MM.1S (cell line): ENCODE results near the gene EIF2AK3.

Experiments
- DNase-seq: peaks from one replicate; pipeline ENCODE4 v3.0.0-alpha.2; 2015
- H2AFZ ChIP-seq: fragments of 300-600 bp; sonication (generic); 2 replicates; pipeline ENCODE4 v1.6.0; 2016; ENCODE audit warnings: antibody characterized with exemption, low read length
- H3F3A ChIP-seq: fragments of 300-600 bp; sonication (generic); 2 replicates; pipeline ENCODE4 v1.6.1; 2016; ENCODE audit warnings: mild to moderate bottlenecking, antibody characterized with exemption, low read length, moderate library complexity, mixed read lengths; ENCODE audit not compliant: insufficient read depth
- H3K27ac ChIP-seq: fragments of 300-600 bp; sonication (generic); 2 replicates; pipeline ENCODE4 v1.5.1; 2016; ENCODE audit warnings: mild to moderate bottlenecking, low read length
- H3K27me3 ChIP-seq: fragments of 300-600 bp; sonication (generic); replicated peaks from 2 replicates; pipeline ENCODE4 v1.6.0; 2016; ENCODE audit warnings: low read length; ENCODE audit not compliant: insufficient read depth
- H3K36me3 ChIP-seq: fragments of 300-600 bp; sonication (generic); replicated peaks from 2 replicates; pipeline ENCODE4 v1.6.1; 2016; ENCODE audit warnings: mild to moderate bottlenecking, low read length, mixed read lengths; ENCODE audit not compliant: insufficient read depth
- H3K4me1 ChIP-seq: fragments of 300-600 bp; sonication (generic); 2 replicates; pipeline ENCODE4 v1.6.1; 2016; ENCODE audit warnings: low read length, mixed read lengths
- H3K4me2 ChIP-seq: fragments of 300-600 bp; sonication (generic); 2 replicates; pipeline ENCODE4 v1.6.0; 2016; ENCODE audit warnings: low read depth, low read length
- H3K4me3 ChIP-seq: fragments of 300-600 bp; sonication (generic); 2 replicates; pipeline ENCODE4 v1.5.1; 2016; ENCODE audit warnings: low read length, mixed read lengths
- H3K79me2 ChIP-seq: fragments of 300-600 bp; sonication (generic); 2 replicates; pipeline ENCODE4 v1.6.1; 2016; ENCODE audit warnings: mixed run types, low read length, mixed read lengths
- H3K9ac ChIP-seq: fragments of 300-600 bp; sonication (generic); 2 replicates; pipeline ENCODE4 v1.6.1; 2016; ENCODE audit warnings: low read length, mixed read lengths
- H3K9me2 ChIP-seq: fragments of 300-600 bp; sonication (generic); replicated peaks from 2 replicates; pipeline ENCODE4 v1.6.1; 2016; ENCODE audit warnings: mild to moderate bottlenecking, low read length, mixed read lengths; ENCODE audit not compliant: insufficient read depth
- H3K9me3 ChIP-seq: fragments of 300-600 bp; sonication (generic); replicated peaks from 2 replicates; pipeline ENCODE4 v1.6.1; 2016; ENCODE audit warnings: mild to moderate bottlenecking, low read length, mixed read lengths; ENCODE audit not compliant: insufficient read depth
- H4K20me1 ChIP-seq: fragments of 300-600 bp; sonication (generic); 2 replicates; pipeline ENCODE4 v1.6.1; 2016; ENCODE audit warnings: mild to moderate bottlenecking, low read length, moderate library complexity, mixed read lengths; ENCODE audit not compliant: insufficient read depth
- EZH2 ChIP-seq: fragments of 300-600 bp; sonication (generic); optimal IDR thresholded peaks from 2 replicates; pipeline ENCODE3; 2017; ENCODE audit warnings: low read depth, mild to moderate bottlenecking, antibody characterized with exemption, low read length, mixed read lengths
- EZH2phosphoT487 ChIP-seq: fragments of 300-600 bp; sonication (generic); IDR thresholded peaks from 2 replicates; pipeline ENCODE4 v1.6.1; 2018; ENCODE audit warnings: antibody characterized with exemption, low read length
- TF ChIP-seq, protein P1 (sequence below): fragments of 300-600 bp; sonication (generic); IDR thresholded peaks from 2 replicates; pipeline ENCODE4 v1.5.1; 2016; ENCODE audit warnings: antibody characterized with exemption, low read length, mixed read lengths

The EIF2AK3 gene

DNA sequence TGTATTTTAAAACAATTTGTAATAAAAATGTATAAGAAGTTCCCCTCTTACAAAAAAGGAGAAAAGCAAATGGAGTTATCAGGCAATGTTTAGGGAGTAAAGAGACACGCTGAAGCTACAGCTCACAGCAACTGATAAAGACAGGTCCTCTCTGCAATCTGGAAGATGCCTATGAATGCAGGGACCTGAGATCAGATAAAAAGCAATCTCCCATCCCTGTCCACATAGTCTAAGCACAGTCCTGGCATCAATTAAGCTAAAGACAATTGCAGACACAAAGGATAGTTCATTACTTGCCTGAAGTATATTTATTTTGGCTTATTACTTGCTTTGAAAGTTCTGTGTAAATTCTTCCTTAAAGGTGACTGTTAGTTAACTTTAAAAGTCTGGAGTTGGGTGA, 5.0 kb downstream of the EIF2AK3 start:
- Histone ChIP-seq H3K9me2 (no peaks in the 10 kb centered on the region), H3K9me3 (no peaks in the 10 kb centered on the region), H3K36me3 (no peaks in the 10 kb centered on the region), H3K4me3 (peak overlapping the region; percentile 58; the same call in 1 of the 2 replicates), H3K79me2 (peaks cover 99% of the 10 kb centered on the region), H3K27ac (no peak overlapping the region; the same call in 1 of the 2 replicates), H2AFZ (no peak overlapping the region), H3K4me1 (peaks cover 49% of the 10 kb centered on the region), H4K20me1 (no peaks in the 10 kb centered on the region), H3K9ac (no peak overlapping the region; the same call in 1 of the 2 replicates), H3K4me2 (peak overlapping the region; percentile 68), H3F3A (peaks cover 59% of the 10 kb centered on the region), H3K27me3 (no peaks in the 10 kb centered on the region)
- no peak for DNase-seq
- TF ChIP-seq, protein P1, sequence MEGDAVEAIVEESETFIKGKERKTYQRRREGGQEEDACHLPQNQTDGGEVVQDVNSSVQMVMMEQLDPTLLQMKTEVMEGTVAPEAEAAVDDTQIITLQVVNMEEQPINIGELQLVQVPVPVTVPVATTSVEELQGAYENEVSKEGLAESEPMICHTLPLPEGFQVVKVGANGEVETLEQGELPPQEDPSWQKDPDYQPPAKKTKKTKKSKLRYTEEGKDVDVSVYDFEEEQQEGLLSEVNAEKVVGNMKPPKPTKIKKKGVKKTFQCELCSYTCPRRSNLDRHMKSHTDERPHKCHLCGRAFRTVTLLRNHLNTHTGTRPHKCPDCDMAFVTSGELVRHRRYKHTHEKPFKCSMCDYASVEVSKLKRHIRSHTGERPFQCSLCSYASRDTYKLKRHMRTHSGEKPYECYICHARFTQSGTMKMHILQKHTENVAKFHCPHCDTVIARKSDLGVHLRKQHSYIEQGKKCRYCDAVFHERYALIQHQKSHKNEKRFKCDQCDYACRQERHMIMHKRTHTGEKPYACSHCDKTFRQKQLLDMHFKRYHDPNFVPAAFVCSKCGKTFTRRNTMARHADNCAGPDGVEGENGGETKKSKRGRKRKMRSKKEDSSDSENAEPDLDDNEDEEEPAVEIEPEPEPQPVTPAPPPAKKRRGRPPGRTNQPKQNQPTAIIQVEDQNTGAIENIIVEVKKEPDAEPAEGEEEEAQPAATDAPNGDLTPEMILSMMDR = no peak
- no peak for TF ChIP-seq EZH2phosphoT487
- TF ChIP-seq EZH2 = no peak

DNA sequence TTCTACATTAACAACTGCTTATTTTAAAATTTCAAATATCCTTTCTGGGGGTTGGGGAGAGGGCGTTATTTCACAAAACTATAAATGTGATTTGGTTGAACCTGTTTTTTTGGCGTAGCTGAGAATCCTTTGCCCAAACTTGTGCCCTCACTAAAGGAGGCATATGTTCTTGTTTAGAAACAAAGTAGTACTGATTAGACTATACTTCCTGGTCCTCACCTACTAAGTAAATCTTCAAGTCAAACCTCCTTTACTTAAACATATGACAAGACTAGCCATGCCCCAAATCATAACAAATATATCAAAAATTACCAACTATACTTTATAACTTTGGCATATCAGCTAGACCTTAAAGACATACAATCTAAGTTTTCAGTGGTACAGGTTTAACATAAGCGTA, 5.8 kb downstream of the EIF2AK3 start:
- TF ChIP-seq EZH2phosphoT487 (no peak), EZH2 (no peak)
- TF ChIP-seq, protein P1 = no peak

DNA sequence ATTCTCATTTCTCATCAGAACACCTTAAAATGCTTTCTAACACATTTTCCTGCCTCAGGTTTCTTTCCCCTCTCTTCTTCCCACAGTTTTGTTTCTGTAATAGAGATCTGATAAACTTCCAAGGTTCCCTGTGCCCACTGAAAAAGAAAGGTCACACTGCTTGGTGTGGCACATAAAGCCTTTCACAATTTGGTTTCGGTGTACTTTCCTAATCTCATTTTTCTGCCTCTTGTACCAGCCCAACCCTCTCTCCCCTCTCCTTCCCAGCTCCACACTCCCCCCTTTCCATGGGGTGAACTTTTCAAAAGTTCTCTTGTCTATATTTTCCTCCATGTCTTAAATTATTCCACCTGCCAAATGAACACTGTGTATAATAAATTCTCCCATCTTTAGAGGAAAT, 7.2 kb downstream of the EIF2AK3 start:
- Histone ChIP-seq H3F3A (peaks cover 65% of the 10 kb centered on the region), H3K27ac (peak overlapping the region; percentile 16; the same call in 1 of the 2 replicates), H3K9me2 (no peaks in the 10 kb centered on the region), H3K27me3 (no peaks in the 10 kb centered on the region), H3K79me2 (peaks cover 99% of the 10 kb centered on the region), H3K36me3 (no peaks in the 10 kb centered on the region), H3K9ac (no peak overlapping the region), H2AFZ (no peak overlapping the region), H3K9me3 (no peaks in the 10 kb centered on the region), H4K20me1 (no peaks in the 10 kb centered on the region), H3K4me3 (no peak overlapping the region), H3K4me2 (peak overlapping the region; percentile 51), H3K4me1 (peaks cover 70% of the 10 kb centered on the region)
- no peak for TF ChIP-seq EZH2phosphoT487
- TF ChIP-seq, protein P1 = no peak
- no peak for TF ChIP-seq EZH2
- no peak for DNase-seq

More for the DNA sequence above, 5.8 kb downstream of the EIF2AK3 start:
- no peaks in the 10 kb centered on the region for H3K9me2 ChIP-seq
- H3K27me3 ChIP-seq = no peaks in the 10 kb centered on the region
- no peaks in the 10 kb centered on the region for H3K36me3 ChIP-seq
- H3K9ac ChIP-seq = no peak overlapping the region
- H3F3A ChIP-seq = peaks cover 64% of the 10 kb centered on the region
- H3K4me1 ChIP-seq = peaks cover 58% of the 10 kb centered on the region
- peaks cover 99% of the 10 kb centered on the region for H3K79me2 ChIP-seq
- DNase-seq = no peak
- H3K4me3 ChIP-seq = no peak overlapping the region
- H2AFZ ChIP-seq = no peak overlapping the region
- no peaks in the 10 kb centered on the region for H4K20me1 ChIP-seq
- H3K9me3 ChIP-seq = no peaks in the 10 kb centered on the region
- peak overlapping the region; percentile 51; the same call in 1 of the 2 replicates for H3K4me2 ChIP-seq
- H3K27ac ChIP-seq = no peak overlapping the region
